Testis (tissue), 2 donors: ENCODE results near the gene MAMSTR.

Experiments used
- CTCF ChIP-seq, 3 experiments: fragments of 450-650 bp in 2 of 3; fragments of 200-600 bp in 1 of 3; sonication (generic) in 1 of 3; IDR thresholded peaks; one replicate each; pipeline ENCODE4 v1.5.1; 2016 to 2019; ENCODE audit warnings: antibody characterized with exemption in 3 of 3, mild to moderate bottlenecking in 2 of 3, moderate library complexity in 1 of 3
- POLR2A ChIP-seq: fragments of 450-650 bp; IDR thresholded peaks from one replicate; pipeline ENCODE4 v1.6.1; 2017; ENCODE audit warnings: antibody characterized with exemption, mild to moderate bottlenecking, moderate library complexity

DNA sequence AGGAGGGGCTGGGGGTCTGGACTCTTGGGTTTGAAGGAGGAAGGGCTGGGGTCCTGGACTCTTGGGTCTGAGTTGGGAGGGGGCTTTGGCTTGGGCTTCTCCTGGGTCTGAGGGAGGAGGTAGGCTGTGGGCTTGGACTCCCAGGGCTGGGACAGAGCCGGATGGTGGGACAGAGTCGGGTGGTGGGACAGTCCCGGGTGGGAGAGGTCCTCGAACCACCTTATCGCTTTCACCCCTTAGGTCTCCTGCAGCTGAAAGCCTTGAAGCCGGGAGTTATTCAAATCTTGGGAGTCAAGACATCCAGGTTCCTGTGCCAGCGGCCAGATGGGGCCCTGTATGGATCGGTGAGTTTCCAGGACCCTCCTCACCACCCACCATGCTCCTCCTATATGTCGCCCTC is 37.2 kb upstream of the MAMSTR start:
- TF ChIP-seq POLR2A, result no peak
- no peak for TF ChIP-seq CTCF (IDR thresholded peaks at IDR 0.05)
